ENCODE results near the gene LEPR. TPM values are rescaled to one million over a fixed set of nuclear protein-coding genes. Genes with fewer than 3 reads are reported as not detected.
A peak's percentile ranks its signal among the peaks of the same experiment; 100 is the strongest.

The LEPR gene
- total RNA-seq, 1 donor from 2014 or later = 16.2 TPM

DNA sequence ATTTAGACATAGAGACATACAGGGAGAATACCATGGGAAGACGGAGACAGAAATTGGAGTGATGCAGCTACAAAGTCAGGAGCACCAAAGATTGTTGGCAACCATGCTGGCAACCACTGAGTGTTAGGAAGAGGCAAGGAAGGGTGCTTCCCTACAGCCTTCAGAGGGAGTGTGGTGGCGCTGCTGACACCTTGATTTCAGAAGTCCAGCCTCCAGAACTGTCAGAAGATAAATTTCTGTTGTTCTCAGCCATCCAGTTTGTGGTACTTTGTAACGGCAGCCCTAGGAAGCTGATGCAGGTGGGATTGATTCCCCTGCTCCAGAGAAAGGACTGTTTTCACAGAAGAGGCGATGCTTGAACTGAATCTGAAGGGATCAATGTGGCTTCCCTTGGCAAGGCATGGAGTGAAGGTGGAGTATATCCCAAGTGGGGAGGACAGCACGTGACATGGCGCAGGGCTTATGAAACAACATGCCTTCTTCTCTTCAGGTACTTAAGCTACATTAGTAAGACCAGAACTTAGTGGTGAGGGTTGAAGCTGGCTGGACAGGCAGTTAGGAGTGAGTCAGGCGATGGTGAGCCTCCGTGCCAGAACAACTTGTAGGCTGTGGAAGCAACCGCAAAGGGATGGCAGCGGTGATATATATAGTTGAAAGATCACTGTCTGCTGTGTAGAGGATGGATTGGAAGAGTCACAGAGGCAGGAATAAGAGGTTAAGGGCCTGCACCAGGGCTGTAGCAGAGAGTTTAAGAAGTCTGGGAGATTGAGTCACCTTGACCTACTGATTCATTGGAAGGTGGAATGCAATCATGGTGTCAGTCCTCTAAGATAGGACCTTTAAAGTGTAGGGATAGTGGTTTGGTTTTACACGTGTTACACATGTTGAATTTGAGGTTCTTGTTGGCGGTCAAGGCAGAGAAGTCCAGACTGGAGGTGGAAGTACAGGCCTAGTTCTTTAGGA, 2.1 kb downstream of the LEPR start:
- peak overlapping the region; percentile 98 for H3K27ac ChIP-seq
- no peak for DNase-seq (ENCODE audit: extremely low spot score in 2 of 2)
- intact Hi-C loops (cut with DNase I) = no loop called here
- TF ChIP-seq POLR2A (IDR thresholded peaks at IDR 0.05) (no peak), POLR2AphosphoS5 (IDR thresholded peaks at IDR 0.05; ENCODE audit: insufficient read depth in 1 of 2, low read depth in 1 of 2) (no peak)
- TF ChIP-seq, protein P1, sequence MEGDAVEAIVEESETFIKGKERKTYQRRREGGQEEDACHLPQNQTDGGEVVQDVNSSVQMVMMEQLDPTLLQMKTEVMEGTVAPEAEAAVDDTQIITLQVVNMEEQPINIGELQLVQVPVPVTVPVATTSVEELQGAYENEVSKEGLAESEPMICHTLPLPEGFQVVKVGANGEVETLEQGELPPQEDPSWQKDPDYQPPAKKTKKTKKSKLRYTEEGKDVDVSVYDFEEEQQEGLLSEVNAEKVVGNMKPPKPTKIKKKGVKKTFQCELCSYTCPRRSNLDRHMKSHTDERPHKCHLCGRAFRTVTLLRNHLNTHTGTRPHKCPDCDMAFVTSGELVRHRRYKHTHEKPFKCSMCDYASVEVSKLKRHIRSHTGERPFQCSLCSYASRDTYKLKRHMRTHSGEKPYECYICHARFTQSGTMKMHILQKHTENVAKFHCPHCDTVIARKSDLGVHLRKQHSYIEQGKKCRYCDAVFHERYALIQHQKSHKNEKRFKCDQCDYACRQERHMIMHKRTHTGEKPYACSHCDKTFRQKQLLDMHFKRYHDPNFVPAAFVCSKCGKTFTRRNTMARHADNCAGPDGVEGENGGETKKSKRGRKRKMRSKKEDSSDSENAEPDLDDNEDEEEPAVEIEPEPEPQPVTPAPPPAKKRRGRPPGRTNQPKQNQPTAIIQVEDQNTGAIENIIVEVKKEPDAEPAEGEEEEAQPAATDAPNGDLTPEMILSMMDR (IDR thresholded peaks at IDR 0.05) = no peak
- H3K4me3 ChIP-seq = peak overlapping the region; percentile 83 to 95
- H3K4me1 ChIP-seq = peaks cover 39% of the 10 kb centered on the region
- no peaks in the 10 kb centered on the region for H3K27me3 ChIP-seq
- no peaks in the 10 kb centered on the region for H3K9me3 ChIP-seq
- H3K36me3 ChIP-seq = peaks cover 0 to 22% of the 10 kb centered on the region in 2 donors

DNA sequence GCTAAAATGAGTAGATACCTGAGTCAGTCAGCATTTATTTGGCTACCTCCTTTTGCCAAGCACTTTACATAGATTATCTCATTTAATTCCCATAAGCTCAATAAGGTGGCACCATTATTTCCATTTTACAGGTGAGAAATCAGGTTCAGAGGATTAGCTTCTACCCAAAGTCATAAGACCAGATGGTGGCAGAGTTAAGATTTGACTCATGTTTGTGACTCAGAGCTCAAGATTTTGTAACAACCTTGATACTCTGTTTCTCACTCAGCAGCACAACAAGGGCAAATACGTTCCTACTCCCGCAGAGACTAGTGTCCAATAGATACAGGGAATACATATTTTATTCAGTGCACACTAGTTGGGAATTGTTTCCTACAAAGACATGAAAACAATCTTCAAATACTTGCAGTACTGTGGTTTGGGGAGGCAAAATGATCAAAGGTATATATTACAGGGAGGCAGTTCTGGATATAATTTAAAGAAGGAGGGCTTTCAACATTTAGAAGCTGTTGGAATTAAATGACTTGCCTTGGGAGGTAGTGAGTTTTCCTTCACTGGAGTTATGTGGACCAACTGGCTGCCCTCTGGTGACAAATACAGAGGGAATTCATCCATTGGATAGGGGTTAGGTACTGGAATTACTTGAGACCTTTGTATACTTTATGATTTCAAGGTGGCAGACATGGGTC, 3.6 kb downstream of the LEPR start:
- no peaks in the 10 kb centered on the region for H3K27me3 ChIP-seq
- TF ChIP-seq POLR2AphosphoS5 (IDR thresholded peaks at IDR 0.05; ENCODE audit: insufficient read depth in 1 of 2, low read depth in 1 of 2) = peak in 1 of 2 donors; percentile 71
- TF ChIP-seq, protein P1 (IDR thresholded peaks at IDR 0.05) = no peak
- H3K9me3 ChIP-seq = no peaks in the 10 kb centered on the region
- H3K27ac ChIP-seq = peak overlapping the region; percentile 12
- intact Hi-C loops (cut with DNase I) = no loop called here
- H3K36me3 ChIP-seq = peaks cover 0 to 25% of the 10 kb centered on the region in 2 donors
- no peak for DNase-seq (ENCODE audit: extremely low spot score in 2 of 2)
- H3K4me1 ChIP-seq = peaks cover 39% of the 10 kb centered on the region
- no peak overlapping the region for H3K4me3 ChIP-seq

DNA sequence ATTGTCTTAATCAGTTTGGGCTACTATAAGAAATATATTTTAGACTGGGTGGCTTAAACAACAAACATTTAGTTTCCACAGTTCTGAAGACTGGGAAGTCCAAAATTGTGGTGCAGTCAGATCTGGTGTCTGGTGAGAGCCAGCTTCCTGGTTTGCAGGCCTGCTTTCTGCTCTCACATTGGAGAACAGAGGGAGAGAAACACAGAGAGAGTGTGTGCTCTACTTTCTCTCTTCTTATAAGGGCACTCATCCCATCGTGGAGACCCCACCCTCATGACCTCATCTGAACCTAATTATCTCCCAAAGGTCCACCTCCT, 4.1 kb downstream of the LEPR start:
- TF ChIP-seq POLR2AphosphoS5 (IDR thresholded peaks at IDR 0.05; ENCODE audit: insufficient read depth in 1 of 2, low read depth in 1 of 2) (no peak), POLR2A (IDR thresholded peaks at IDR 0.05) (no peak)
- TF ChIP-seq, protein P1 (IDR thresholded peaks at IDR 0.05) = no peak
- intact Hi-C loops (cut with DNase I) = no loop called here

DNA sequence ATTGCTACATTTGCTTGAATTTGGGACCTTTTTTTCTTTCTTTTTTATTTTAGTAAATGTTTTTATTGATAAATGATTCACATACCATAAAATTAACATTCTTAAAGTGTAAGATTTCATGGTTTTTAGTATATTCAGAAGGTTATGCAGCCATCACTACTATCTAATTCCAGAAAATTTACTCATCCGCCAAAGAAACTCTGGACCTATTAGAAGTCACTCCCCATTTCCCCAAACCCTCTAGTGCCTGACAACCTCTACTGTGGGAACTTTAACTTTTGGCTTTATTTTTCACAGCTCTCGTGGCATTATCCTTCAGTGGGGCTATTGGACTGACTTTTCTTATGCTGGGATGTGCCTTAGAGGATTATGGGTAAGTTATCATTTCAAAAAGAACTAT, 4.5 kb downstream of the LEPR start:
- no peak for DNase-seq (ENCODE audit: extremely low spot score in 2 of 2)
- TF ChIP-seq, protein P1 (IDR thresholded peaks at IDR 0.05) = no peak
- TF ChIP-seq POLR2A (IDR thresholded peaks at IDR 0.05) (no peak), POLR2AphosphoS5 (IDR thresholded peaks at IDR 0.05; ENCODE audit: insufficient read depth in 1 of 2, low read depth in 1 of 2) (no peak)
- Histone ChIP-seq H3K4me1 (peaks cover 43% of the 10 kb centered on the region), H3K4me3 (no peak overlapping the region), H3K27me3 (no peaks in the 10 kb centered on the region), H3K9me3 (no peaks in the 10 kb centered on the region), H3K36me3 (peaks cover 0 to 32% of the 10 kb centered on the region in 2 donors), H3K27ac (no peak overlapping the region)
- intact Hi-C loops (cut with DNase I) = no loop called here

More for the DNA sequence above, 4.1 kb downstream of the LEPR start:
- Histone ChIP-seq H3K9me3 (no peaks in the 10 kb centered on the region), H3K4me1 (peaks cover 39% of the 10 kb centered on the region), H3K27ac (no peak overlapping the region), H3K4me3 (no peak overlapping the region), H3K36me3 (peaks cover 0 to 28% of the 10 kb centered on the region in 2 donors), H3K27me3 (no peaks in the 10 kb centered on the region)
- DNase-seq (ENCODE audit: extremely low spot score in 2 of 2) = no peak
